Adrenal gland (tissue), 12 donors: Measurements from ENCODE around the gene CDKAL1. TPM values are rescaled to one million over a fixed set of nuclear protein-coding genes. Genes with fewer than 3 reads are reported as not detected.

Source experiments
- DNase-seq, 7 donors: peaks; one replicate each; pipeline ENCODE4 v3.0.0-alpha.2; 2019 to 2020
- H3K27ac ChIP-seq, 5 donors: fragments of 200-600 bp; sonication (generic) in 4 of 5; 1 replicate in 3 of 5; 2 replicates in 2 of 5; pipeline versions ENCODE4 v1.5.1 to v1.8.0; 2016 to 2020; ENCODE audit warnings: mild to moderate bottlenecking in 1 of 5
- H3K27me3 ChIP-seq: fragments of 200-600 bp; 2 replicates; pipeline ENCODE4 v1.8.0; 2021
- H3K36me3 ChIP-seq, 2 donors: fragments of 200-600 bp; replicated peaks in 1 of 2; 1 replicate in 1 of 2; 2 replicates in 1 of 2; pipeline versions ENCODE4 v1.5.1 to v1.8.0; 2018 to 2022
- H3K4me1 ChIP-seq, 2 donors: fragments of 200-600 bp; replicated peaks in 1 of 2; 1 replicate in 1 of 2; 2 replicates in 1 of 2; pipeline versions ENCODE4 v1.5.1 to v1.8.0; 2018 to 2021
- H3K4me3 ChIP-seq, 4 donors: fragments of 200-600 bp; sonication (generic) in 3 of 4; one replicate each; pipeline ENCODE4 v1.5.1; 2016 to 2018
- H3K9me3 ChIP-seq, 3 donors: fragments of 200-600 bp; sonication (generic) in 1 of 3; replicated peaks in 1 of 3; 1 replicate in 2 of 3; 2 replicates in 1 of 3; pipeline versions ENCODE4 v1.5.1 to v1.8.0; 2016 to 2021
- CTCF ChIP-seq, 6 experiments: fragments of 450-650 bp in 4 of 6; fragments of 200-600 bp in 2 of 6; sonication (generic) in 1 of 6; IDR thresholded peaks; 1 replicate in 5 of 6; 2 replicates in 1 of 6; pipeline versions ENCODE4 v1.5.1 to v1.8.0; 2016 to 2021; ENCODE audit warnings: antibody characterized with exemption in 6 of 6, mild to moderate bottlenecking in 2 of 6, moderate library complexity in 1 of 6
- POLR2A ChIP-seq, 2 donors: fragments of 450-650 bp; IDR thresholded peaks; one replicate each; pipeline ENCODE4 v1.6.1; 2017; ENCODE audit warnings: antibody characterized with exemption in 2 of 2, mild to moderate bottlenecking in 2 of 2, moderate library complexity in 1 of 2
- whole genome bisulfite sequencing, 4 donors: extraction: QIAGEN DNeasy Blood & Tissue Kit in 2 of 4; methylation state at CpG; one replicate each; pipeline versions ENCODE4 v1.1.5 to v1.1.7; 2013 to 2017; 5-methylcytosine and 5-hydroxymethylcytosine counted together
- intact Hi-C, 2 donors: fragments of 100-400 bp; cut with DNase I; formaldehyde crosslinking; loops; one replicate each; pipeline versions ENCODE4 v1.14.1 to v1.15.0; 2022 to 2023
- polyA plus RNA-seq, 3 donors: library from polyadenylated mRNA; stranded (reverse); fragments of 200-250 nt in 2 of 3; fragments of 350-450 nt in 1 of 3; fragmentation: Illumina TruSeq in 1 of 3; extraction: RNeasy Lipid Tissue Mini Kit (QIAGEN cat#74804) in 1 of 3; gene quantifications; one replicate each; pipeline ENCODE4 v1.2.3, GENCODE V29; 2013 to 2014
- total RNA-seq, 9 donors: library from RNA; depleted of rRNA in 4 of 9; stranded (reverse); fragments of >200 nt in 4 of 9; fragments of 120-200 nt in 1 of 9; fragmentation: NEBNext Ultra II Directional in 1 of 9; extraction: Animal tissue kit (Norgen Biotek cat#: 25700) in 1 of 9; gene quantifications; one replicate each; pipeline versions ENCODE4 v1.1.0 to v1.2.4, GENCODE V29; 2013 to 2023
- donor health status: healthy with polysubstance abuse.
- donor health status: Bipolar disorder and iron deficiency.
- donor health status: DM: yes; HTN: yes; CAD: no.
- donor health status: DM: no; HTN: no; CAD: no.
- donor health status: DM: no; HTN: no; CAD: no.
- donor health status: DM: yes; HTN: yes; CAD: no.

CDKAL1 gene
- total and polyA plus RNA-seq, 12 donors, result 3.9 to 21.1 (median 10.6) TPM

DNA sequence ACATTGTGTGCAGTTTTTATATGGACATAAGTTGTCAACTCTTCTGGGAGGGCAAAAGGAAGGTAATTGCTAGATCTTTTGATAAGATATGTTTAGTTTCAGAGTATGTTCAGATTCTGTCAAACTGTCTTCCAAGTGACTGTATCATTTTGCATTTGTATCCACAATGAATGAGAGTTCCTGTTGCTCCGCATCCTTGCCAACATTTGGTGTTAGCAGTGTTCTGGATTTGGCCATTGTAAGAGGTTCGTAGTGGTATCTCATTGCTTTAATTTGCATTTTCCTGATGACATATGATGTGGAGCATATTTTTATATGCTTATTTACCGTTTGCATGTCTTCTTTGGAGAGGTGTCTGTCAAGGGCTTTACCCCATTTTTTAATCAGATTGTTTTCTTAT is 150.2 kb downstream of the CDKAL1 start:
- no peak overlapping the region for H3K27ac ChIP-seq
- TF ChIP-seq CTCF (IDR thresholded peaks at IDR 0.05) (no peak), POLR2A (IDR thresholded peaks at IDR 0.05) (no peak)
- no peaks in the 10 kb centered on the region for H3K4me1 ChIP-seq
- no peaks in the 10 kb centered on the region for H3K36me3 ChIP-seq
- H3K9me3 ChIP-seq, result no peaks in the 10 kb centered on the region
- no peaks in the 10 kb centered on the region for H3K27me3 ChIP-seq
- DNase-seq, result no peak
- WGBS, 4 donors, result 94 to 100% (median 98%) methylated on average over 3 of the region's 3 CpGs
- intact Hi-C loops, result no loop called here
- no peak overlapping the region for H3K4me3 ChIP-seq

GRCh38 chr6:20686142-20686541 is 151.9 kb downstream of the CDKAL1 start:
- H3K27ac ChIP-seq, result no peak overlapping the region
- TF ChIP-seq CTCF (IDR thresholded peaks at IDR 0.05) (no peak), POLR2A (IDR thresholded peaks at IDR 0.05) (no peak)
- no peak for DNase-seq
- no peaks in the 10 kb centered on the region for H3K9me3 ChIP-seq
- H3K27me3 ChIP-seq, result no peaks in the 10 kb centered on the region
- no peak overlapping the region for H3K4me3 ChIP-seq
- no peaks in the 10 kb centered on the region for H3K36me3 ChIP-seq
- intact Hi-C loops, result no loop called here
- WGBS, 4 donors, result 92 to 99% (median 96%) methylated on average over 6 of the region's 6 CpGs
- H3K4me1 ChIP-seq, result no peaks in the 10 kb centered on the region

DNA sequence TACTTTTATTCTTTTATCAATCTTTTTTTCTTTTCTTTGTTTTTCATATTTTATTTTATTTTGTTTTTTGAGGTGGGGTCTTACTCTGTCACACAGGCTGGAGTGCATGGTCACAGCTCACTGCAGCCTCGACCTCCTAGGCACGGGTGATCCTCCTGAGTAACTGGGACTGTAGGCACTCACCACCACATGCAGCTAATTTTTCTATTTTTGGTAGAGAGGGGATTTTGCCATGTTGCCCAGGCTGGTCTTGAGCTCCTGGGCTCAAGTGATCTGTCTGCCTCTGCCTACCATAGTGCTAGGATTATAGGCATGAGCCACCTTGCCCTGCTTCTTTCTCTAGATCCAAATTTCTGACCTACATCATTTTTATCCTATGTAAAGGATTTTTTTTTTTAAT is 153.2 kb downstream of the CDKAL1 start:
- no peaks in the 10 kb centered on the region for H3K36me3 ChIP-seq
- no peaks in the 10 kb centered on the region for H3K27me3 ChIP-seq
- intact Hi-C loops, result no loop called here
- no peaks in the 10 kb centered on the region for H3K4me1 ChIP-seq
- TF ChIP-seq POLR2A (IDR thresholded peaks at IDR 0.05) (no peak), CTCF (IDR thresholded peaks at IDR 0.05) (no peak)
- no peak overlapping the region for H3K4me3 ChIP-seq
- H3K9me3 ChIP-seq, result no peaks in the 10 kb centered on the region
- WGBS, 4 donors, result 95 to 100% (median 97%) methylated on average over 2 of the region's 2 CpGs
- no peak for DNase-seq
- no peak overlapping the region for H3K27ac ChIP-seq

DNA sequence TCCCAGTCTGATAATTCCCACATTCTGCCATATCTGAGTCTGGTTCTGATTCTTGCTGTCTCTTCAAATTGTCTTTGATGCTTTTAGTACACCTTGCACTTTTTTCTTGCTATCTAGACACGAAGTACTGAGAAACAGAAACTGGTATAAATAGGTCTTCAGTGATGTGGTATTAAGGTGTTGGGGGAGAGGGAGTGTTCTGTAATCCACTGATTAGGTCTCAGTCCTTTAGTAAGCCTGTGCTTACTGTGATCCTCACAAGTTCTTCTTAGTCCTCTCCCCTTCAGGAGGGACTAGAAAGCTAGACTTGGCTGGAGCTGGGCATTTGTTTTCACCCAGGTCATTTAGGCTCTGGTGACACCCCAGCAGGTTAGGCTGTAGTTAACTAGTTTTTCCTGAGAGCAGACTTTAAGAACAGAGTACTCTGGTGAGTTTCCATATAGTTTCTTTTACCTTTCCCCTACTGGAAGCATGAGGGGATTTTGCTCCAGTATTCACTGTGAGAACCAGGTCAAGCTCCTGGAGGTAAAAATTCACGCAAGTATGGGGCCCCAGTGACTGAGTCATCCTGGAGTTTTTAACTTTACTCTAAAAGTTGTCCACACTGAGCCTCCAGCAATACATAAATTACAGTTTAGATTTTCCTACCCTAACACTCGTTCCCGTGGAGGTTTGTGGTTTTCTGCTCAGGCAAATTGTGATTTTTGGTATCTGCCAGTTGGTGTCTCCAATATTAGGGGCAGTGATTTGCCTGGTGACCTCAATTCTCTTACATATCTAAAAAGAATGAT is 154.6 kb downstream of the CDKAL1 start:
- Histone ChIP-seq H3K9me3 (no peaks in the 10 kb centered on the region), H3K36me3 (no peaks in the 10 kb centered on the region), H3K27ac (no peak overlapping the region), H3K4me1 (no peaks in the 10 kb centered on the region), H3K4me3 (no peak overlapping the region), H3K27me3 (no peaks in the 10 kb centered on the region)
- WGBS, 4 donors, result 66 to 77% (median 68%) methylated on average over 4 of the region's 4 CpGs
- DNase-seq, result no peak
- intact Hi-C loops, result no loop called here
- no peak for TF ChIP-seq CTCF (IDR thresholded peaks at IDR 0.05)
- TF ChIP-seq POLR2A (IDR thresholded peaks at IDR 0.05), result no peak
